ENCODE results near the gene TMEM238.

- TF ChIP-seq, protein P1, sequence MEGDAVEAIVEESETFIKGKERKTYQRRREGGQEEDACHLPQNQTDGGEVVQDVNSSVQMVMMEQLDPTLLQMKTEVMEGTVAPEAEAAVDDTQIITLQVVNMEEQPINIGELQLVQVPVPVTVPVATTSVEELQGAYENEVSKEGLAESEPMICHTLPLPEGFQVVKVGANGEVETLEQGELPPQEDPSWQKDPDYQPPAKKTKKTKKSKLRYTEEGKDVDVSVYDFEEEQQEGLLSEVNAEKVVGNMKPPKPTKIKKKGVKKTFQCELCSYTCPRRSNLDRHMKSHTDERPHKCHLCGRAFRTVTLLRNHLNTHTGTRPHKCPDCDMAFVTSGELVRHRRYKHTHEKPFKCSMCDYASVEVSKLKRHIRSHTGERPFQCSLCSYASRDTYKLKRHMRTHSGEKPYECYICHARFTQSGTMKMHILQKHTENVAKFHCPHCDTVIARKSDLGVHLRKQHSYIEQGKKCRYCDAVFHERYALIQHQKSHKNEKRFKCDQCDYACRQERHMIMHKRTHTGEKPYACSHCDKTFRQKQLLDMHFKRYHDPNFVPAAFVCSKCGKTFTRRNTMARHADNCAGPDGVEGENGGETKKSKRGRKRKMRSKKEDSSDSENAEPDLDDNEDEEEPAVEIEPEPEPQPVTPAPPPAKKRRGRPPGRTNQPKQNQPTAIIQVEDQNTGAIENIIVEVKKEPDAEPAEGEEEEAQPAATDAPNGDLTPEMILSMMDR (IDR thresholded peaks at IDR 0.05; ENCODE audit: low read depth, low read length, poor library complexity, severe bottlenecking), result no peak
- no peak for TF ChIP-seq EZH2phosphoT487 (IDR thresholded peaks at IDR 0.05; ENCODE audit: borderline replicate concordance, low read length)
Measured at GRCh38 chr19:55373993-55374757, 9.9 kb downstream of the TMEM238 start.

Data from DOHH2 (cell line).